HepG2 (cell line): ENCODE data around the gene SLC39A1. TPM values are rescaled to one million over a fixed set of nuclear protein-coding genes. Genes with fewer than 3 reads are reported as not detected.
A peak's percentile ranks its signal among the peaks of the same experiment; 100 is the strongest.

Experiments
- AGO2 ChIP-seq: fragments of 200-400 bp; formaldehyde crosslinking; optimal IDR thresholded peaks from 2 replicates; pipeline ENCODE3; 2017; ENCODE audit warnings: mild to moderate bottlenecking, low read depth, low read length, moderate library complexity
- HNF4A ChIP-seq: sonication (generic); formaldehyde crosslinking; IDR thresholded peaks from 2 replicates; pipeline ENCODE4 v1.4.0; 2020; ENCODE audit warnings: missing genetic modification reagents
- JUND ChIP-seq: sonication (generic); formaldehyde crosslinking; IDR thresholded peaks from 2 replicates; pipeline ENCODE4 v1.8.0; 2022; ENCODE audit warnings: mild to moderate bottlenecking, missing genetic modification reagents
- KAT8 ChIP-seq: IDR thresholded peaks from 2 replicates; pipeline ENCODE4 v1.6.1; 2016; ENCODE audit warnings: missing genetic modification reagents, missing compliant biosample characterization
- NAIF1 ChIP-seq: sonication (generic); formaldehyde crosslinking; IDR thresholded peaks from 2 replicates; pipeline ENCODE4 v1.5.0; 2020; ENCODE audit warnings: mild to moderate bottlenecking, missing genetic modification reagents, borderline replicate concordance
- PHF21A ChIP-seq: sonication (generic); formaldehyde crosslinking; IDR thresholded peaks from 2 replicates; pipeline ENCODE4 v1.5.0; 2020; ENCODE audit warnings: mild to moderate bottlenecking, missing genetic modification reagents
- ZNF207 ChIP-seq: fragments of 450-650 bp; IDR thresholded peaks from 2 replicates; pipeline ENCODE4 v1.6.1; 2016; ENCODE audit warnings: antibody characterized with exemption, borderline replicate concordance
- ZNF296 ChIP-seq: sonication (generic); formaldehyde crosslinking; conservative IDR thresholded peaks from 2 replicates; pipeline ENCODE4 v1.5.0; 2020; ENCODE audit warnings: mild to moderate bottlenecking, missing genetic modification reagents
- ZNF431 ChIP-seq: sonication (generic); formaldehyde crosslinking; IDR thresholded peaks from 2 replicates; pipeline ENCODE4 v1.9.0; 2022; ENCODE audit warnings: missing genetic modification reagents, low read depth, mild to moderate bottlenecking, borderline replicate concordance
- ZNF44 ChIP-seq: sonication (generic); formaldehyde crosslinking; IDR thresholded peaks from 2 replicates; pipeline ENCODE4 v1.5.1; 2020; ENCODE audit warnings: mild to moderate bottlenecking, missing genetic modification reagents
- ZNF468 ChIP-seq: sonication (generic); formaldehyde crosslinking; IDR thresholded peaks from 2 replicates; pipeline ENCODE4 v1.8.0; 2022; ENCODE audit warnings: mild to moderate bottlenecking, moderate library complexity, missing genetic modification reagents
- ZNF589 ChIP-seq: sonication (generic); formaldehyde crosslinking; conservative IDR thresholded peaks from 2 replicates; pipeline ENCODE4 v1.8.0; 2022; ENCODE audit warnings: mild to moderate bottlenecking, moderate library complexity, missing genetic modification reagents
- ZNF629 ChIP-seq: sonication (generic); formaldehyde crosslinking; conservative IDR thresholded peaks from 2 replicates; pipeline ENCODE4 v1.5.0; 2020; ENCODE audit warnings: missing genetic modification reagents
- ZNF782 ChIP-seq: sonication (generic); formaldehyde crosslinking; IDR thresholded peaks from 2 replicates; pipeline ENCODE4 v1.4.0; 2020; ENCODE audit warnings: missing genetic modification reagents, mild to moderate bottlenecking, borderline replicate concordance
- ZZZ3 ChIP-seq: sonication (generic); formaldehyde crosslinking; IDR thresholded peaks from 2 replicates; pipeline ENCODE4 v1.4.0; 2020; ENCODE audit warnings: missing genetic modification reagents, mild to moderate bottlenecking, borderline replicate concordance
- polyA plus RNA-seq, 8 experiments: library from polyadenylated mRNA; depleted of rRNA in 3 of 8; stranded (reverse) in 7 of 8; unstranded in 1 of 8; fragments of >200 nt; fragmentation: Illumina TruSeq in 4 of 8; extraction: Trizol in 4 of 8; gene quantifications; 2 replicates each; pipeline versions ENCODE4 v1.2.1 to v1.2.3, GENCODE V29; 2011 to 2016; ENCODE audit warnings: low read depth in 4 of 8, missing spikeins in 1 of 8, mixed read lengths in 1 of 8; ENCODE audit not compliant: insufficient read depth in 1 of 8
- total RNA-seq, 5 experiments: library from RNA; depleted of rRNA; stranded (reverse); fragments of >200 nt; fragmentation: Illumina TruSeq; extraction: Trizol; gene quantifications; 2 replicates each; pipeline ENCODE4 v1.2.3, GENCODE V29; 2016; ENCODE audit warnings: low read depth in 1 of 5
- TF ChIP-seq, protein P1 (sequence below): IDR thresholded peaks from 2 replicates; pipeline ENCODE4 v1.4.0; 2020; ENCODE audit warnings: mild to moderate bottlenecking, missing genetic modification reagents
- TF ChIP-seq, protein P2 (sequence below): sonication (generic); formaldehyde crosslinking; IDR thresholded peaks from 2 replicates; pipeline ENCODE4 v1.5.1; 2020; ENCODE audit warnings: mild to moderate bottlenecking, missing genetic modification reagents, moderate library complexity
- TF ChIP-seq, protein P3 (sequence below): IDR thresholded peaks from 2 replicates; pipeline ENCODE4 v1.6.1; 2016; ENCODE audit warnings: low read depth, control low read depth
- TF ChIP-seq, protein P4 (sequence below): fragments of 450-650 bp; IDR thresholded peaks from 2 replicates; pipeline ENCODE4 v1.6.1; 2016

The SLC39A1 gene
- total and polyA plus RNA-seq, 2 of the 13 experiments (the other 11 are each of a cell fraction or from before 2014, with no cell fraction given) = 71.2 to 78.4 TPM

DNA sequence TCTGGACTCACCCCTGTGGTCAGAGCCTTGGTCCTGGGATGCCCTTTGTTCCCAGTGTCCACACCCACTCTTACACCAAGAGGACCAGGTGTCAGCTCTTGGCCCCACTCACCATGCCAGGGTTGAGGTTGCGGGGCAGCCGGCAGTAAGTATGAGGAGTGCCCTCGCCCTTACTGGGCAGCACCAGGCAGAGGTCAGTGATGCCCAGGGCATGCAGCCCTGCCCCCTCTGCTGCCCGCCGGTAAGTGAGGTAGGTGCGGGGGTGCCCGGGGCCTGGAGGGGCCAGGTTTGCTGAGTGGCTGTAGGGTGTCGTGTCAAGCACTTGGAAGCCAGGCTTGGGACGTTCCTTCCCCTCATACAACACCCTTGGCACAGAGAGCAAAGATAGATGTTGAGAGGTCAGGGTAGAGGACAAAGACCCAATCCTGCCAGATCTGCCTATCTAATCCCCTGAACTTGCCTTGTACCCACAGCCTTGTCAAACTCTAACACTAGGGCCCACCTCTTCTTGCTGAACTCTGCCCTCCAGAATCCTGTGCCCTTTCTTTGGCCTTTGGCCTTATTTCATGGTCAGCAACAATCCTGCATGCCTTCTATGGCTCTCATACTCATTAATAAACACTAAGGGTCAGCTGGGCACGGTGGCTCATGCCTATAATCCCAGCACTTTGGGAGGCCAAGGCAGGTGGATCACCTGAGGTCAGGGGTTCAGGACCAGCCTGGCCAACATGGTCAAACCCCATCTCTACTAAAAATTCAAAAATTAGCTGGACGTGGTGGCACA is 20.4 kb downstream of the SLC39A1 start (continued):
- TF ChIP-seq NAIF1 (CRISPR knock-in tag) = no peak
- TF ChIP-seq KAT8 (CRISPR knock-in tag) = no peak
- 0 out of 2 replicates have a peak, but pooled peaks have one; percentile 32 for TF ChIP-seq ZNF44 (CRISPR knock-in tag)
- no peak for TF ChIP-seq JUND (CRISPR knock-in tag)
- TF ChIP-seq, protein P1, sequence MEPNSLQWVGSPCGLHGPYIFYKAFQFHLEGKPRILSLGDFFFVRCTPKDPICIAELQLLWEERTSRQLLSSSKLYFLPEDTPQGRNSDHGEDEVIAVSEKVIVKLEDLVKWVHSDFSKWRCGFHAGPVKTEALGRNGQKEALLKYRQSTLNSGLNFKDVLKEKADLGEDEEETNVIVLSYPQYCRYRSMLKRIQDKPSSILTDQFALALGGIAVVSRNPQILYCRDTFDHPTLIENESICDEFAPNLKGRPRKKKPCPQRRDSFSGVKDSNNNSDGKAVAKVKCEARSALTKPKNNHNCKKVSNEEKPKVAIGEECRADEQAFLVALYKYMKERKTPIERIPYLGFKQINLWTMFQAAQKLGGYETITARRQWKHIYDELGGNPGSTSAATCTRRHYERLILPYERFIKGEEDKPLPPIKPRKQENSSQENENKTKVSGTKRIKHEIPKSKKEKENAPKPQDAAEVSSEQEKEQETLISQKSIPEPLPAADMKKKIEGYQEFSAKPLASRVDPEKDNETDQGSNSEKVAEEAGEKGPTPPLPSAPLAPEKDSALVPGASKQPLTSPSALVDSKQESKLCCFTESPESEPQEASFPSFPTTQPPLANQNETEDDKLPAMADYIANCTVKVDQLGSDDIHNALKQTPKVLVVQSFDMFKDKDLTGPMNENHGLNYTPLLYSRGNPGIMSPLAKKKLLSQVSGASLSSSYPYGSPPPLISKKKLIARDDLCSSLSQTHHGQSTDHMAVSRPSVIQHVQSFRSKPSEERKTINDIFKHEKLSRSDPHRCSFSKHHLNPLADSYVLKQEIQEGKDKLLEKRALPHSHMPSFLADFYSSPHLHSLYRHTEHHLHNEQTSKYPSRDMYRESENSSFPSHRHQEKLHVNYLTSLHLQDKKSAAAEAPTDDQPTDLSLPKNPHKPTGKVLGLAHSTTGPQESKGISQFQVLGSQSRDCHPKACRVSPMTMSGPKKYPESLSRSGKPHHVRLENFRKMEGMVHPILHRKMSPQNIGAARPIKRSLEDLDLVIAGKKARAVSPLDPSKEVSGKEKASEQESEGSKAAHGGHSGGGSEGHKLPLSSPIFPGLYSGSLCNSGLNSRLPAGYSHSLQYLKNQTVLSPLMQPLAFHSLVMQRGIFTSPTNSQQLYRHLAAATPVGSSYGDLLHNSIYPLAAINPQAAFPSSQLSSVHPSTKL (CRISPR knock-in tag) = no peak
- TF ChIP-seq ZNF431 = no peak
- TF ChIP-seq ZZZ3 (CRISPR knock-in tag) = no peak
- no peak for TF ChIP-seq ZNF629 (CRISPR knock-in tag)
- peak; percentile 31 for TF ChIP-seq HNF4A (CRISPR knock-in tag)
- TF ChIP-seq, protein P2, sequence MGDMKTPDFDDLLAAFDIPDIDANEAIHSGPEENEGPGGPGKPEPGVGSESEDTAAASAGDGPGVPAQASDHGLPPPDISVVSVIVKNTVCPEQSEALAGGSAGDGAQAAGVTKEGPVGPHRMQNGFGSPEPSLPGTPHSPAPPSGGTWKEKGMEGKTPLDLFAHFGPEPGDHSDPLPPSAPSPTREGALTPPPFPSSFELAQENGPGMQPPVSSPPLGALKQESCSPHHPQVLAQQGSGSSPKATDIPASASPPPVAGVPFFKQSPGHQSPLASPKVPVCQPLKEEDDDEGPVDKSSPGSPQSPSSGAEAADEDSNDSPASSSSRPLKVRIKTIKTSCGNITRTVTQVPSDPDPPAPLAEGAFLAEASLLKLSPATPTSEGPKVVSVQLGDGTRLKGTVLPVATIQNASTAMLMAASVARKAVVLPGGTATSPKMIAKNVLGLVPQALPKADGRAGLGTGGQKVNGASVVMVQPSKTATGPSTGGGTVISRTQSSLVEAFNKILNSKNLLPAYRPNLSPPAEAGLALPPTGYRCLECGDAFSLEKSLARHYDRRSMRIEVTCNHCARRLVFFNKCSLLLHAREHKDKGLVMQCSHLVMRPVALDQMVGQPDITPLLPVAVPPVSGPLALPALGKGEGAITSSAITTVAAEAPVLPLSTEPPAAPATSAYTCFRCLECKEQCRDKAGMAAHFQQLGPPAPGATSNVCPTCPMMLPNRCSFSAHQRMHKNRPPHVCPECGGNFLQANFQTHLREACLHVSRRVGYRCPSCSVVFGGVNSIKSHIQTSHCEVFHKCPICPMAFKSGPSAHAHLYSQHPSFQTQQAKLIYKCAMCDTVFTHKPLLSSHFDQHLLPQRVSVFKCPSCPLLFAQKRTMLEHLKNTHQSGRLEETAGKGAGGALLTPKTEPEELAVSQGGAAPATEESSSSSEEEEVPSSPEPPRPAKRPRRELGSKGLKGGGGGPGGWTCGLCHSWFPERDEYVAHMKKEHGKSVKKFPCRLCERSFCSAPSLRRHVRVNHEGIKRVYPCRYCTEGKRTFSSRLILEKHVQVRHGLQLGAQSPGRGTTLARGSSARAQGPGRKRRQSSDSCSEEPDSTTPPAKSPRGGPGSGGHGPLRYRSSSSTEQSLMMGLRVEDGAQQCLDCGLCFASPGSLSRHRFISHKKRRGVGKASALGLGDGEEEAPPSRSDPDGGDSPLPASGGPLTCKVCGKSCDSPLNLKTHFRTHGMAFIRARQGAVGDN (CRISPR knock-in tag) = peak; percentile 32; the same call in 1 of the 2 replicates
- TF ChIP-seq PHF21A (CRISPR knock-in tag) = no peak
- TF ChIP-seq AGO2 = peak; percentile 41
- no peak for TF ChIP-seq ZNF296 (CRISPR knock-in tag)
- TF ChIP-seq, protein P3, sequence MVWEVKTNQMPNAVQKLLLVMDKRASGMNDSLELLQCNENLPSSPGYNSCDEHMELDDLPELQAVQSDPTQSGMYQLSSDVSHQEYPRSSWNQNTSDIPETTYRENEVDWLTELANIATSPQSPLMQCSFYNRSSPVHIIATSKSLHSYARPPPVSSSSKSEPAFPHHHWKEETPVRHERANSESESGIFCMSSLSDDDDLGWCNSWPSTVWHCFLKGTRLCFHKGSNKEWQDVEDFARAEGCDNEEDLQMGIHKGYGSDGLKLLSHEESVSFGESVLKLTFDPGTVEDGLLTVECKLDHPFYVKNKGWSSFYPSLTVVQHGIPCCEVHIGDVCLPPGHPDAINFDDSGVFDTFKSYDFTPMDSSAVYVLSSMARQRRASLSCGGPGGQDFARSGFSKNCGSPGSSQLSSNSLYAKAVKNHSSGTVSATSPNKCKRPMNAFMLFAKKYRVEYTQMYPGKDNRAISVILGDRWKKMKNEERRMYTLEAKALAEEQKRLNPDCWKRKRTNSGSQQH = no peak
- no peak for TF ChIP-seq ZNF207
- no peak for TF ChIP-seq ZNF468 (CRISPR knock-in tag)
- TF ChIP-seq ZNF589 (CRISPR knock-in tag) = no peak
- TF ChIP-seq, protein P4, sequence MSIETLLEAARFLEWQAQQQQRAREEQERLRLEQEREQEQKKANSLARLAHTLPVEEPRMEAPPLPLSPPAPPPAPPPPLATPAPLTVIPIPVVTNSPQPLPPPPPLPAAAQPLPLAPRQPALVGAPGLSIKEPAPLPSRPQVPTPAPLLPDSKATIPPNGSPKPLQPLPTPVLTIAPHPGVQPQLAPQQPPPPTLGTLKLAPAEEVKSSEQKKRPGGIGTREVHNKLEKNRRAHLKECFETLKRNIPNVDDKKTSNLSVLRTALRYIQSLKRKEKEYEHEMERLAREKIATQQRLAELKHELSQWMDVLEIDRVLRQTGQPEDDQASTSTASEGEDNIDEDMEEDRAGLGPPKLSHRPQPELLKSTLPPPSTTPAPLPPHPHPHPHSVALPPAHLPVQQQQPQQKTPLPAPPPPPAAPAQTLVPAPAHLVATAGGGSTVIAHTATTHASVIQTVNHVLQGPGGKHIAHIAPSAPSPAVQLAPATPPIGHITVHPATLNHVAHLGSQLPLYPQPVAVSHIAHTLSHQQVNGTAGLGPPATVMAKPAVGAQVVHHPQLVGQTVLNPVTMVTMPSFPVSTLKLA = no peak
- no peak for TF ChIP-seq ZNF782 (CRISPR knock-in tag)
